ENCODE results near the gene MAGI2. TPM values are rescaled to one million over a fixed set of nuclear protein-coding genes. Genes with fewer than 3 reads are reported as not detected.

The MAGI2 gene
- total and polyA plus RNA-seq, 2 donors (not counting 3 experiments of a cell fraction or from before 2014, with no cell fraction given): 0.28 to 6.0 TPM

DNA sequence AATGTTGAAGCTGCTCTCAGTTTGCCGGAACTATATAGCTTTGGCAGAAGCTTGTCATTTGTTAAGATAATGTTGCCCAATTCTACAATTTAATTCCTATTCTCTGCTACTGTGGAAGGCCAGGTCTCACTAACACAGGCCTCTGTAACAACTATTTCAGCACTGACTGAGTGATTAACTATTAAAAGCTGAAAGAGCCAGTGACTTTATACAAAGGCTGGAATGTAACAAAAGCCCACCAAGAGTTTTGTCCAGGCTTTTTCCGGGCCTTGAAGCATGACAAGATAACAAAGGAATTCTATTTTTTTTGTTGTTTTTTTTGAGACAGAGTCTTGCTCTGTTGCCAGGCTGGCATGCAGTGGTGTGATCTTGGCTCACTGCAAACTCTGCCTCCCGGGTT is 859.3 kb downstream of the MAGI2 start:
- Histone ChIP-seq H3K4me1 (ENCODE audit: control insufficient read depth, extremely low read depth, insufficient read depth, low read length) (no peaks in the 10 kb centered on the region), H3K79me2 (ENCODE audit: control insufficient read depth, insufficient read depth, low read length) (no peaks in the 10 kb centered on the region), H3K4me3 (replicated peaks in 1 of 3; ENCODE audit: insufficient read depth in 1 of 3, low read depth in 1 of 3, low read length in 3 of 3) (no peak overlapping the region), H2AFZ (ENCODE audit: low read depth, low read length) (no peak overlapping the region), H3K27ac (ENCODE audit: insufficient read depth, low read depth, low read length) (no peak overlapping the region), H3K9ac (replicated peaks; ENCODE audit: extremely low read depth, insufficient read depth, low read length) (no peak overlapping the region), H3K27me3 (ENCODE audit: control insufficient read depth in 2 of 2, insufficient read depth in 2 of 2, low read length in 2 of 2) (no peaks in the 10 kb centered on the region), H3K9me1 (replicated peaks; ENCODE audit: control insufficient read depth, extremely low read depth, insufficient read depth, low read length) (no peaks in the 10 kb centered on the region), H4K20me1 (replicated peaks; ENCODE audit: control insufficient read depth, extremely low read depth, insufficient read depth, low read length) (no peaks in the 10 kb centered on the region), H3K9me3 (replicated peaks; ENCODE audit: control insufficient read depth, insufficient read depth, low read length) (no peaks in the 10 kb centered on the region), H3K36me3 (ENCODE audit: control insufficient read depth in 2 of 2, extremely low read depth in 1 of 2, insufficient read depth in 2 of 2, low read length in 2 of 2) (no peaks in the 10 kb centered on the region), H3K4me2 (ENCODE audit: insufficient read depth, low read length) (no peak overlapping the region)
- ChIA-PET POLR2A (no interaction called here), CTCF (no interaction called here)
- DNase-seq (ENCODE audit: low read depth, low spot score): no peak
- no peak for FAIRE-seq
- BruUV-seq (replicated peaks): no TSS peak
- dilution Hi-C loops (cut with MboI; ENCODE audit: extremely low pct_ligation_motif_present, low sequenced_read_pairs): no loop called here
- intact Hi-C loops (cut with micrococcal nuclease): no loop called here
- TF ChIP-seq POLR2AphosphoS5 (IDR thresholded peaks at IDR 0.05; ENCODE audit: insufficient read depth, low read depth, low read length): no peak
- TF ChIP-seq, protein P1, sequence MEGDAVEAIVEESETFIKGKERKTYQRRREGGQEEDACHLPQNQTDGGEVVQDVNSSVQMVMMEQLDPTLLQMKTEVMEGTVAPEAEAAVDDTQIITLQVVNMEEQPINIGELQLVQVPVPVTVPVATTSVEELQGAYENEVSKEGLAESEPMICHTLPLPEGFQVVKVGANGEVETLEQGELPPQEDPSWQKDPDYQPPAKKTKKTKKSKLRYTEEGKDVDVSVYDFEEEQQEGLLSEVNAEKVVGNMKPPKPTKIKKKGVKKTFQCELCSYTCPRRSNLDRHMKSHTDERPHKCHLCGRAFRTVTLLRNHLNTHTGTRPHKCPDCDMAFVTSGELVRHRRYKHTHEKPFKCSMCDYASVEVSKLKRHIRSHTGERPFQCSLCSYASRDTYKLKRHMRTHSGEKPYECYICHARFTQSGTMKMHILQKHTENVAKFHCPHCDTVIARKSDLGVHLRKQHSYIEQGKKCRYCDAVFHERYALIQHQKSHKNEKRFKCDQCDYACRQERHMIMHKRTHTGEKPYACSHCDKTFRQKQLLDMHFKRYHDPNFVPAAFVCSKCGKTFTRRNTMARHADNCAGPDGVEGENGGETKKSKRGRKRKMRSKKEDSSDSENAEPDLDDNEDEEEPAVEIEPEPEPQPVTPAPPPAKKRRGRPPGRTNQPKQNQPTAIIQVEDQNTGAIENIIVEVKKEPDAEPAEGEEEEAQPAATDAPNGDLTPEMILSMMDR (IDR thresholded peaks at IDR 0.05; ENCODE audit: extremely low read depth in 1 of 2, insufficient read depth in 1 of 2, low read depth in 1 of 2, low read length in 2 of 2): no peak
- no peak for TF ChIP-seq FOS (IDR thresholded peaks at IDR 0.05; ENCODE audit: borderline replicate concordance, insufficient read depth, low read length)
- no peak for TF ChIP-seq MYC (IDR thresholded peaks at IDR 0.05; ENCODE audit: low read depth, low read length)
- TF ChIP-seq, protein P2, sequence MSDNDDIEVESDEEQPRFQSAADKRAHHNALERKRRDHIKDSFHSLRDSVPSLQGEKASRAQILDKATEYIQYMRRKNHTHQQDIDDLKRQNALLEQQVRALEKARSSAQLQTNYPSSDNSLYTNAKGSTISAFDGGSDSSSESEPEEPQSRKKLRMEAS (IDR thresholded peaks at IDR 0.05; ENCODE audit: insufficient read depth, insufficient read length): no peak
- TF ChIP-seq JUN (IDR thresholded peaks at IDR 0.05; ENCODE audit: borderline replicate concordance, insufficient read depth, insufficient read length, low read depth): no peak
- TF ChIP-seq EZH2 (IDR thresholded peaks at IDR 0.05; ENCODE audit: borderline replicate concordance, low read depth, low read length, severe bottlenecking): no peak
- no peak for TF ChIP-seq POLR2A (IDR thresholded peaks at IDR 0.05; ENCODE audit: low read depth, low read length)
- TF ChIP-seq GATA2 (IDR thresholded peaks at IDR 0.05; ENCODE audit: insufficient read depth, insufficient read length, low read depth, low read length): no peak
